Epithelial cell of esophagus (primary cell): ENCODE measurements around the gene RNLS.
A peak's percentile ranks its signal among the peaks of the same experiment; 100 is the strongest.

ENCODE experiments used
- DNase-seq: peaks from one replicate; pipeline ENCODE4 v3.0.0; 2010; ENCODE audit warnings: low read depth
- H3K4me3 ChIP-seq: 2 replicates; pipeline ENCODE4 v1.5.1; 2011; ENCODE audit warnings: mild to moderate bottlenecking, low read length, control low read depth
- CTCF ChIP-seq: IDR thresholded peaks from 2 replicates; pipeline ENCODE4 v1.5.1; 2011; ENCODE audit warnings: low read depth, mild to moderate bottlenecking, low read length, control low read depth, inconsistent platforms; ENCODE audit not compliant: insufficient read depth; ENCODE audit errors: missing control alignments

The RNLS gene

DNA sequence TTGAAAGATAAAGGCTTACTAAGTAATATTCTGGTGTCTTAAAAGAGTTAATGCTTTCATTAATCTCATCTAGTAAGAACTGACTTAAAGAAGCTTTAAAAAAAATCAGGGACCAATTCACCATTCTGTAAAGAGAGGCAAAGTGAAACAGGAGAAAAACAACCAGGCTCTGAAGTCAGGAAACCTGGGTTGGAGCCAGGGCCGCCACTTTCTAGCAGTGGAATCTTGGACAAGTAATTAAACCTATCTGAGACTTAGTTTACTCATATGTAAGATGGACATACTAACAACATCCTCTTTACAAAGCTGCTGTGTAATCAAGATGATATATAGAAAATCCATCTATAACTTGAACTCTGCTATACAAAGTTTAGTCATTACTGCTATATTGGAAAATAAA lies 154.1 kb downstream of the RNLS start:
- no peak for TF ChIP-seq CTCF
- no peak for DNase-seq
- no peak overlapping the region for H3K4me3 ChIP-seq

GRCh38 chr10:88428442-88428841 lies 154.7 kb downstream of the RNLS start:
- peak; percentile 63 for DNase-seq
- no peak overlapping the region for H3K4me3 ChIP-seq
- TF ChIP-seq CTCF, result no peak

DNA sequence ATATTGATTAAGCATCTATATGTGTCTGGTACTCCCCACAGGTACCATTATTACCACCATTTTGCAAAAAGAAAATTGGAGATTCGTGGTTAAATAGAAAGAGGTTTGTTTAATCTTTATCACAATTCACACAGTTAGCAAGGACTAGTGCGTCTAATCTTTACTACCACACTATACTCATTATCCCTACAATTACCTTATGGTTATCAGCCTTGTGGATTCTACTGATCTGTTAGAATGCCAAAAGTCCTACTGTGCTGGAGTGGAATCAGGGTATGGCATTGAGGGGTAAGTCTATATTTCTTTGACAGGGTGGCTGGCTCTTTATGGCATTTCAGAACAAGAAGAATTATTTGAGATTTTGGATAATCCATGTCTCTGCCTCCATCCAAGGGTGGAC lies 156.1 kb downstream of the RNLS start:
- no peak for TF ChIP-seq CTCF
- DNase-seq, result no peak
- no peak overlapping the region for H3K4me3 ChIP-seq

DNA sequence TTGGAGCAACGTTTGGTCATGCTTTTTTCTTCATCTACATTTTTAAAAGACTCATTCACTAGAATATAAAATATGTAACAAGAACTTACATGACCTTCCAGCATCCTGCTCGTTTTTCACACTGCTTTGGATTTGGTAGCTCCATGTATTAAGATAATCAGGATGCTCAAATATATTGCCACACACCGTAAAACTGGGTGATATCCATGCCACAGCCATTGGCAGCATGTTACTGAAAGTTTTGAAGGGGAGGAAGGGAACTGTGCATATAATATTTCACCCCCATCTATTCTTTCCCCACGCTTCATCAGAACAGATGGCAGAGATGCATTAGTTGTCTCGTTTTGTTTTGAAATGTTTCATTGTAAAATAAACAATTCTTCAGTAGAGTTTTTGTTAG lies 158.2 kb downstream of the RNLS start:
- DNase-seq, result no peak
- no peak overlapping the region for H3K4me3 ChIP-seq
- TF ChIP-seq CTCF, result no peak

GRCh38 chr10:88423732-88424131 lies 159.4 kb downstream of the RNLS start:
- no peak overlapping the region for H3K4me3 ChIP-seq
- DNase-seq, result no peak
- TF ChIP-seq CTCF, result no peak

DNA sequence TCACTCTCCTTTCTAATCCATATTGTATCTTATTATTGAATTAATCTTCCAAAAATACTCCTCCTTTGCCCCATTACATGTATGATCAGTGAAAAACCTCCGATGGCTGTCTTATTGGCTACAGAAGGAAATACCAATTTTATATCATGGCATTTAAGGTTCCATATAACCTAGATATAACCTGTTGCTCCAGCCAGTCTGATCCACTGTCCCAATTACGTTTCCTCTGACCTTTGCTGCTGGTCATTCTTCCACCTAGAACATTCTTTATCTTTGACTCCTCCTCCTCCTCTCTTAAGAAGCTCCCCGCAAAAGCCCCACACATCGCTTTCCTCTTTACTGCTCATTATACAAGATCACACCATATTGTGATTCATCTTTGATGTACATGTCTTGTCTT lies 161.5 kb downstream of the RNLS start:
- H3K4me3 ChIP-seq, result no peak overlapping the region
- TF ChIP-seq CTCF, result no peak
- no peak for DNase-seq

DNA sequence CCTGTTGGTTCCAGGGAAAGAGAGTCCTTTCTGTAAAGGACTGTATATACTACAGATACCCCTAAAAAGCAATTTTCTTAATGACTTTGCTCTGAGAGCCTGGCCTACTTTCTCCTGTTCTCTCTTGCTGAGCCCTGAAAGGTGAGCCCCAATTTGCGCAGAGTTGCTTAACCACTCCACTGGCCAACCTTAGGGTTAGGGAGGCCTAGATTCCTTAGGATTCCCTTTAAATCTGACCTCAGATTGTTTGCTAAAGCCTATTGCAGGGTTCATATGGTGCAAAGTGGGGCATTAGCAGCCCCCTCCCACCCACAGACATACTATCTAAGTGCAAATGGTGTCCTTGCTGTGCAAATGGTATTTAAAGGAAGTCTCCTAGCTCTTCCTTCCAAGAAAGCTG lies 164.2 kb downstream of the RNLS start:
- no peak for DNase-seq
- H3K4me3 ChIP-seq, result no peak overlapping the region
- no peak for TF ChIP-seq CTCF
